Panc1 (cell line): ENCODE data around the gene PGC. TPM values are rescaled to one million over a fixed set of nuclear protein-coding genes. Genes with fewer than 3 reads are reported as not detected.

Source experiments
- ATAC-seq: fragments of 200-7000 bp; cut with Tn5 transposase; 2 replicates; pipeline ENCODE4 v1.9.1; 2020; ENCODE audit warnings: mild to moderate bottlenecking, moderate library complexity
- BruUV-seq: library from RNA; stranded (reverse); fragments of 400-500 nt; replicated peaks from 2 replicates; lab custom pipeline; 2021; lab: Mats Ljungman, UMichigan
- CTCF ChIA-PET: fragments of 300-600 bp; sonication (Branson Sonifier 250); formaldehyde crosslinking; loops from one replicate; lab custom pipeline; 2022; ENCODE audit warnings: antibody characterized with exemption; lab: Charles Lee
- POLR2A ChIA-PET: fragments of 300-600 bp; sonication (Branson Sonifier 250); formaldehyde crosslinking; loops from one replicate; lab custom pipeline; 2022; ENCODE audit warnings: antibody characterized with exemption; lab: Charles Lee
- DNase-seq: peaks from one replicate; pipeline ENCODE4 v3.0.0-alpha.2; 2010; ENCODE audit warnings: low read depth, low spot score
- H3K27ac ChIP-seq: 2 replicates; pipeline ENCODE4 v1.5.1; 2011; ENCODE audit warnings: mild to moderate bottlenecking, low read length, inconsistent platforms
- H3K27me3 ChIP-seq: fragments of 200-500 bp; sonication (Bioruptor generic); 2 replicates; pipeline ENCODE4 v1.6.0; 2014; ENCODE audit warnings: low read length, inconsistent platforms; ENCODE audit not compliant: control insufficient read depth, insufficient read depth
- H3K36me3 ChIP-seq: fragments of 200-500 bp; sonication (Bioruptor generic); 2 replicates; pipeline ENCODE4 v1.5.1; 2014; ENCODE audit warnings: inconsistent platforms, mild to moderate bottlenecking, low read length, moderate library complexity; ENCODE audit not compliant: control insufficient read depth, insufficient read depth
- H3K4me1 ChIP-seq: 2 replicates; pipeline ENCODE4 v1.5.1; 2011; ENCODE audit warnings: inconsistent platforms, mild to moderate bottlenecking, low read length, moderate library complexity; ENCODE audit not compliant: control insufficient read depth, insufficient read depth
- H3K4me3 ChIP-seq, 2 experiments: 2 replicates each; pipeline ENCODE4 v1.5.1; 2011 to 2012; ENCODE audit warnings: low read depth in 2 of 2, low read length in 2 of 2, mild to moderate bottlenecking in 2 of 2, inconsistent platforms in 1 of 2, moderate library complexity in 1 of 2
- H3K9me3 ChIP-seq: fragments of 200-500 bp; sonication (Bioruptor generic); 2 replicates; pipeline ENCODE4 v1.5.1; 2014; ENCODE audit warnings: low read depth, mild to moderate bottlenecking, inconsistent platforms, low read length, moderate library complexity; ENCODE audit not compliant: control insufficient read depth, insufficient read depth
- CTCF ChIP-seq: fragments of 450-650 bp; IDR thresholded peaks from 2 replicates; pipeline ENCODE4 v1.5.1; 2017; ENCODE audit warnings: mild to moderate bottlenecking
- POLR2AphosphoS5 ChIP-seq: IDR thresholded peaks from 2 replicates; pipeline ENCODE4 v1.6.1; 2012; ENCODE audit warnings: mild to moderate bottlenecking, low read depth, low read length, moderate library complexity
- REST ChIP-seq, 2 experiments: IDR thresholded peaks; 2 replicates each; pipeline ENCODE4 v1.6.1; 2011 to 2012; ENCODE audit warnings: low read depth in 2 of 2, control low read depth in 1 of 2, low read length in 1 of 2, mild to moderate bottlenecking in 1 of 2, moderate library complexity in 1 of 2; ENCODE audit not compliant: insufficient read depth in 1 of 2
- SIN3A ChIP-seq: IDR thresholded peaks from 2 replicates; pipeline ENCODE4 v1.6.1; 2012; ENCODE audit warnings: low read depth, mild to moderate bottlenecking, low read length, moderate library complexity, borderline replicate concordance; ENCODE audit not compliant: insufficient read depth
- TCF7L2 ChIP-seq: IDR thresholded peaks from 2 replicates; pipeline ENCODE4 v1.6.1; 2011; ENCODE audit warnings: mild to moderate bottlenecking, low read depth, low read length, inconsistent platforms
- in situ Hi-C: cut with HindIII; loops from 2 replicates; pipeline ENCODE4 v1.10.0; 2016; ENCODE audit warnings: low sequenced_read_pairs, low pct_unique_long_range_greater_than_20kb
- intact Hi-C: fragments of 100-400 bp; cut with micrococcal nuclease; formaldehyde crosslinking; loops from one replicate; pipeline ENCODE4 v1.10.0; 2022; ENCODE audit not compliant: unreplicated experiment
- total RNA-seq: library from RNA; stranded (reverse); gene quantifications from one replicate; pipeline ENCODE4 v1.2.1, GENCODE V29; 2021; ENCODE audit not compliant: unreplicated experiment

Gene PGC
- total RNA-seq, 1 experiment from 2014 or later = 0.18 TPM

- BruUV-seq = no TSS peak
- POLR2A ChIA-PET = no interaction called here
- no peak overlapping the region for H3K27ac ChIP-seq
These were observed 23.0 kb downstream of the PGC start for GRCh38 chr6:41724228-41724580.

GRCh38 chr6:41723530-41724227, 23.5 kb downstream of the PGC start:
- intact Hi-C loops (no loop called here), in situ Hi-C loops (no loop called here)
- ATAC-seq = peak; percentile 77
- peaks cover 11% of the 10 kb centered on the region for H3K4me1 ChIP-seq
- TF ChIP-seq REST (IDR thresholded peaks at IDR 0.05; ENCODE audit: insufficient read depth in 1 of 2, low read depth in 2 of 2, low read length in 1 of 2) = no peak
- TF ChIP-seq TCF7L2 = no peak
- no peaks in the 10 kb centered on the region for H3K27me3 ChIP-seq
- CTCF ChIA-PET = no interaction called here
- no peaks in the 10 kb centered on the region for H3K9me3 ChIP-seq
- no peak overlapping the region for H3K4me3 ChIP-seq
- H3K36me3 ChIP-seq = no peaks in the 10 kb centered on the region
- BruUV-seq = no TSS peak
- DNase-seq = no peak
- POLR2A ChIA-PET = no interaction called here
- H3K27ac ChIP-seq = no peak overlapping the region

More at GRCh38 chr6:41724228-41724580, 23.0 kb downstream of the PGC start:
- ATAC-seq = no peak
- DNase-seq = no peak
- CTCF ChIA-PET = interaction anchor here (0.5 kb wide), 1 partner anchor 132 kb away, joined by 7 read pairs; no protein-coding TSS in a partner anchor
- intact Hi-C loops (no loop called here), in situ Hi-C loops (no loop called here)
- Histone ChIP-seq H3K9me3 (no peaks in the 10 kb centered on the region), H3K4me3 (no peak overlapping the region), H3K36me3 (no peaks in the 10 kb centered on the region), H3K27me3 (no peaks in the 10 kb centered on the region), H3K4me1 (peaks cover 11% of the 10 kb centered on the region)
- TF ChIP-seq CTCF (no peak), TCF7L2 (no peak), POLR2AphosphoS5 (no peak), SIN3A (no peak), REST (IDR thresholded peaks at IDR 0.05; ENCODE audit: insufficient read depth in 1 of 2, low read depth in 2 of 2, low read length in 1 of 2) (no peak)
